Fibroblast of lung (primary cell): ENCODE results near the gene SCGB1D1. TPM values are rescaled to one million over a fixed set of nuclear protein-coding genes. Genes with fewer than 3 reads are reported as not detected.

Source experiments
- DNase-seq, 2 donors: peaks; one replicate each; pipeline versions ENCODE4 v3.0.0 to v3.0.0-alpha.2; 2010; ENCODE audit warnings: low read depth in 2 of 2
- H2AFZ ChIP-seq: 2 replicates; pipeline ENCODE4 v1.5.1; 2012; ENCODE audit warnings: low read length, control low read depth, inconsistent platforms
- H3K27ac ChIP-seq: 2 replicates; pipeline ENCODE4 v1.5.1; 2011; ENCODE audit warnings: low read length, control low read depth; ENCODE audit not compliant: insufficient read depth
- H3K27me3 ChIP-seq: 2 replicates; pipeline ENCODE4 v1.5.1; 2011; ENCODE audit warnings: mild to moderate bottlenecking, low read length; ENCODE audit not compliant: control insufficient read depth, insufficient read depth
- H3K36me3 ChIP-seq: 2 replicates; pipeline ENCODE4 v1.5.1; 2011; ENCODE audit warnings: low read length; ENCODE audit not compliant: control insufficient read depth, insufficient read depth
- H3K4me1 ChIP-seq: 2 replicates; pipeline ENCODE4 v1.5.1; 2011; ENCODE audit warnings: low read length; ENCODE audit not compliant: control insufficient read depth, insufficient read depth; ENCODE audit errors: extremely low read depth
- H3K4me2 ChIP-seq: 2 replicates; pipeline ENCODE4 v1.5.1; 2011; ENCODE audit warnings: low read length, control low read depth; ENCODE audit not compliant: insufficient read depth; ENCODE audit errors: extremely low read depth
- H3K4me3 ChIP-seq, 4 experiments: fragments of 200-600 bp in 1 of 4; sonication (generic) in 1 of 4; replicated peaks in 1 of 4; 2 replicates each; pipeline ENCODE4 v1.5.1; 2011 to 2016; ENCODE audit warnings: low read length in 4 of 4, low read depth in 3 of 4, mild to moderate bottlenecking in 3 of 4, control low read depth in 2 of 4, inconsistent platforms in 1 of 4, mixed read lengths in 1 of 4; ENCODE audit not compliant: insufficient read depth in 1 of 4; ENCODE audit errors: control extremely low read depth in 1 of 4
- H3K79me2 ChIP-seq: 2 replicates; pipeline ENCODE4 v1.5.1; 2012; ENCODE audit warnings: mild to moderate bottlenecking, low read length, inconsistent platforms; ENCODE audit not compliant: control insufficient read depth, insufficient read depth
- H3K9ac ChIP-seq: 2 replicates; pipeline ENCODE4 v1.5.1; 2011; ENCODE audit warnings: mild to moderate bottlenecking, low read length, control low read depth; ENCODE audit not compliant: insufficient read depth
- H3K9me3 ChIP-seq: 2 replicates; pipeline ENCODE4 v1.5.1; 2012; ENCODE audit warnings: low read depth, low read length; ENCODE audit not compliant: control insufficient read depth, insufficient read depth
- H4K20me1 ChIP-seq: 2 replicates; pipeline ENCODE4 v1.5.1; 2011; ENCODE audit warnings: low read length; ENCODE audit not compliant: control insufficient read depth, insufficient read depth; ENCODE audit errors: extremely low read depth
- EZH2 ChIP-seq: IDR thresholded peaks from 2 replicates; pipeline ENCODE4 v1.5.1; 2012; ENCODE audit warnings: low read length, control low read depth, mild to moderate bottlenecking; ENCODE audit errors: missing control alignments
- polyA plus RNA-seq, 2 donors: library from polyadenylated mRNA; depleted of rRNA in 1 of 2; stranded (reverse) in 1 of 2; unstranded in 1 of 2; fragments of >200 nt; gene quantifications; 2 replicates each; pipeline ENCODE4 v1.2.1, GENCODE V29; 2011 to 2012; ENCODE audit warnings: missing spikeins in 1 of 2
- total RNA-seq: library from RNA; depleted of rRNA; stranded (reverse); fragments of >200 nt; gene quantifications from 2 replicates; pipeline ENCODE4 v1.2.1, GENCODE V29; 2014
- TF ChIP-seq, protein P1 (sequence below), 2 donors: IDR thresholded peaks in 1 of 2; conservative IDR thresholded peaks in 1 of 2; 1 replicate in 1 of 2; 2 replicates in 1 of 2; pipeline ENCODE4 v1.5.1; 2011 to 2012; ENCODE audit warnings: low read length in 2 of 2, control low read depth in 1 of 2, inconsistent platforms in 1 of 2, low read depth in 1 of 2, mild to moderate bottlenecking in 1 of 2

SCGB1D1 gene
- total and polyA plus RNA-seq, 2 donors (not counting 1 experiment from before 2014, with no cell fraction given): not detected

DNA sequence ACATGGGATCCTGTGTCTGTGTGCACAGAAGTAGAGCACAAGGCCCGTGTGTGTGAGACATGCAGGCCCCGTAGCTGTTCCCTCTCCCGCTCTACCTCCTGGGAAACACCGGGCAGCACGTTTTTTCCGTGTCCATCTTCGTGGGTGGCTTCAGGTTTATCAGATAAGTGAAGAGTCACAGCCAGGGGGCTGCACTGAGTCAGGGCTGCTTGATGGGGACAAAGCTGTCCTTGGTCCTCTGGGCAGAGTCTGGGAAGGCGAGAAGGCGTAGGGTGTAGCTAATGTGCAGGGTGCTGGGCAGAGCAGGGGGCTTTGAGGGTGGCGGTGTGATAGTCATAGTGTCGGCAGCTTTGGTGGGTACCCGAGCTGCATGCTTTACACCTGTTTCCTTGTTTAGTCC lies 42.5 kb upstream of the SCGB1D1 start:
- Histone ChIP-seq H3K4me2 (no peak overlapping the region), H3K9me3 (no peaks in the 10 kb centered on the region), H3K79me2 (no peaks in the 10 kb centered on the region), H3K27me3 (no peaks in the 10 kb centered on the region), H3K27ac (no peak overlapping the region), H3K4me1 (no peaks in the 10 kb centered on the region), H3K36me3 (peaks cover 30% of the 10 kb centered on the region), H3K9ac (no peak overlapping the region), H4K20me1 (no peaks in the 10 kb centered on the region), H2AFZ (no peak overlapping the region), H3K4me3 (no peak overlapping the region)
- no peak for TF ChIP-seq EZH2
- TF ChIP-seq, protein P1, sequence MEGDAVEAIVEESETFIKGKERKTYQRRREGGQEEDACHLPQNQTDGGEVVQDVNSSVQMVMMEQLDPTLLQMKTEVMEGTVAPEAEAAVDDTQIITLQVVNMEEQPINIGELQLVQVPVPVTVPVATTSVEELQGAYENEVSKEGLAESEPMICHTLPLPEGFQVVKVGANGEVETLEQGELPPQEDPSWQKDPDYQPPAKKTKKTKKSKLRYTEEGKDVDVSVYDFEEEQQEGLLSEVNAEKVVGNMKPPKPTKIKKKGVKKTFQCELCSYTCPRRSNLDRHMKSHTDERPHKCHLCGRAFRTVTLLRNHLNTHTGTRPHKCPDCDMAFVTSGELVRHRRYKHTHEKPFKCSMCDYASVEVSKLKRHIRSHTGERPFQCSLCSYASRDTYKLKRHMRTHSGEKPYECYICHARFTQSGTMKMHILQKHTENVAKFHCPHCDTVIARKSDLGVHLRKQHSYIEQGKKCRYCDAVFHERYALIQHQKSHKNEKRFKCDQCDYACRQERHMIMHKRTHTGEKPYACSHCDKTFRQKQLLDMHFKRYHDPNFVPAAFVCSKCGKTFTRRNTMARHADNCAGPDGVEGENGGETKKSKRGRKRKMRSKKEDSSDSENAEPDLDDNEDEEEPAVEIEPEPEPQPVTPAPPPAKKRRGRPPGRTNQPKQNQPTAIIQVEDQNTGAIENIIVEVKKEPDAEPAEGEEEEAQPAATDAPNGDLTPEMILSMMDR (conservative IDR thresholded peaks at IDR 0.05 in 1 of 2, IDR thresholded peaks at IDR 0.05 in 1 of 2; ENCODE audit: low read depth in 1 of 2, low read length in 2 of 2): no peak
- DNase-seq: no peak

DNA sequence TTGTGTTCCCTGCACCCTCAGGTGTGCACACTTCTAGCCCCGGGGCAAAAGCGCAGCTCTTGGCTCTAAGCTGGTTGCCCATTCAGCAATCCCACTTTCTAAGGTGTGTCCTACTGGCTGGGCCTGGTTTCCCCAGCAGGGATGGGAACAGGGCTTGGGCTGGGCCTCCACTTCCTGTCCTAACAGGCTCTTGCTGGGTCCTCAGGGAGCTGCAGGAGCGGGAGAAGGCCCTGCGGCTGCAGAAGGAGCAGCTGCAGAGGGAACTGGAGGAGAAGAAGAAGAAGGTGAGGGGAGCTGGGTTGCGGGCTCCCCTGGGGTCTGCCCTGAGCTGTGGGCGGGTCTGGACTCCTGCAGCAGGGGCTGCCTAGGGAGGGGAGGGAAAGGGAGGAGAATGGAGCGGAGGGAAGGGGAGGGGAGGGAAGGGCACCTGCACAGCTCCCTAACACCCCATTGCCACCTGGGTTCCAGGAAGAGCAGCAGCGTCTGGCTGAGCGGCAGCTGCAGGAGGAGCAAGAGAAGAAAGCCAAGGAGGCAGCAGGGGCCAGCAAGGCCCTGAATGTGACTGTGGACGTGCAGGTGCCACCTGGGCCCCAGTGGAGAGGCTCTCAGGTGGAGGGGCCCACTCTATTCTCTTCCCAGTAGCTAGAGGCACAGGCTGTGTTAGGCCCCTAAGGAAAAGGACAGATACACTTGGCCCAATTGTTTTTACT lies 41.6 kb upstream of the SCGB1D1 start:
- no peak overlapping the region for H3K4me3 ChIP-seq
- no peaks in the 10 kb centered on the region for H3K9me3 ChIP-seq
- H3K27me3 ChIP-seq: no peaks in the 10 kb centered on the region
- no peak overlapping the region for H3K27ac ChIP-seq
- H3K4me2 ChIP-seq: no peak overlapping the region
- no peak for TF ChIP-seq EZH2
- TF ChIP-seq, protein P1 (conservative IDR thresholded peaks at IDR 0.05 in 1 of 2, IDR thresholded peaks at IDR 0.05 in 1 of 2; ENCODE audit: low read depth in 1 of 2, low read length in 2 of 2): no peak
- no peak for DNase-seq
- H3K79me2 ChIP-seq: no peaks in the 10 kb centered on the region
- H3K9ac ChIP-seq: no peak overlapping the region
- no peaks in the 10 kb centered on the region for H3K4me1 ChIP-seq
- H2AFZ ChIP-seq: no peak overlapping the region
- no peaks in the 10 kb centered on the region for H4K20me1 ChIP-seq
- H3K36me3 ChIP-seq: peaks cover 30% of the 10 kb centered on the region

DNA sequence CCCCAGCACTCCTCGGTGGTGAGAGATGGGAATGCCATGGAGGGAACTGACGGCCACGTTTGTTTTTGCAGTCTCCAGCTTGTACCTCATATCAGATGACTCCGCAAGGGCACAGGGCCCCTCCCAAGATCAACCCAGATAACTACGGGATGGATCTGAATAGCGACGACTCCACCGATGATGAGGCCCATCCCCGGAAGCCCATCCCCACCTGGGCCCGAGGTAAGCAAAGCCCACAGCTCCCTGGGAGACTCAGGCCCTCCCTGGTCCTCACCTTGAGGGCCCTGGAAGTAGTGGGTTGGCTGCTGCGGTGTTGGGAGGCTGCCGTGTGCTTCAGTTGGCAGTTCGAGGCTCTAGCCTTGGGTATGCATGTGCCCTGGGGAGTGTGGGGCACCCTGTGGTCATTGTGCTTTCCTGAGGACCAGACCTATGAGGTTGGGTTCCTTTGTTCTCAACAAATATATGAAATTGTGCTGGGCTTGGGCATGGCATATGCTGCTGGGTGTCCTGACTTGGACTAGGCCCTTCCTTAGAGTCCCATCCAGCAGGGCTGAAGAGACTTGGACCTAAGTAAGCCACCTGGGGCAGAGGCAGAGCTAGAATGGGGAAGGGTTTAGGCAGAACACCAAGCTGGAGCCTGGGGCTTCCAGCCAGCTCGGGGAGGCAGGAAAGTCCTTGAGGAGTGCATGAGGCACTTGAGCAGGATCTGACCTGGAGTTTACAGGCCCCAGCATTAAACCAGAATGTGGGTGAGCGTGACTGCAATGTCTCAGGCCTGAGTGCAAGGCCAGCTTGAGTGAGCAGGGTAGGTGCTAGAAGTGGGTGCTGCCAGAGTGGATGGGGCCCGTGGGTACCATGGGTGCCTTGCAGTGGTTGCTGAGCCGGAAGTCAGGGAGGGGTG lies 39.8 kb upstream of the SCGB1D1 start:
- Histone ChIP-seq H3K27ac (no peak overlapping the region), H4K20me1 (no peaks in the 10 kb centered on the region), H3K4me2 (no peak overlapping the region), H3K27me3 (no peaks in the 10 kb centered on the region), H3K9me3 (no peaks in the 10 kb centered on the region), H2AFZ (no peak overlapping the region), H3K9ac (no peak overlapping the region), H3K36me3 (peaks cover 25% of the 10 kb centered on the region), H3K4me1 (no peaks in the 10 kb centered on the region), H3K4me3 (no peak overlapping the region), H3K79me2 (no peaks in the 10 kb centered on the region)
- DNase-seq: no peak
- TF ChIP-seq, protein P1 (conservative IDR thresholded peaks at IDR 0.05 in 1 of 2, IDR thresholded peaks at IDR 0.05 in 1 of 2; ENCODE audit: low read depth in 1 of 2, low read length in 2 of 2): no peak
- no peak for TF ChIP-seq EZH2
